ENCODE results near the gene DUSP12.
"Not testable (repeated sequence)": the region's sequence is repeated elsewhere in the genome, so short reads cannot be mapped to it uniquely, and the experiment has no call there.

DUSP12 gene

GRCh38 chr1:161721738-161722343 lies 27.7 kb upstream of the DUSP12 start:
- Histone ChIP-seq H4K20me1 (ENCODE audit: insufficient read depth, low read length) (no peaks in the 10 kb centered on the region), H3K4me1 (ENCODE audit: low read length) (peaks cover 64% of the 10 kb centered on the region), H3K9me3 (ENCODE audit: insufficient read depth, low read length) (no peaks in the 10 kb centered on the region), H3K9ac (ENCODE audit: low read length) (no peak overlapping the region), H3K79me2 (ENCODE audit: low read length) (no peaks in the 10 kb centered on the region; the same call in 1 of the 2 replicates), H3K27ac (ENCODE audit: low read length) (no peak overlapping the region), H3K4me3 (ENCODE audit: low read length) (no peak overlapping the region), H3K36me3 (replicated peaks; ENCODE audit: low read depth, low read length) (no peaks in the 10 kb centered on the region), H3K4me2 (ENCODE audit: low read length) (no peak overlapping the region), H3K27me3 (ENCODE audit: low read depth, low read length) (no peaks in the 10 kb centered on the region), H2AFZ (ENCODE audit: low read depth, low read length) (no peak overlapping the region)
- TF ChIP-seq EZH2phosphoT487 (IDR thresholded peaks at IDR 0.05; ENCODE audit: low read depth) (no peak), CTCF (IDR thresholded peaks at IDR 0.05; ENCODE audit: low read depth, low read length) (no peak)

- TF ChIP-seq EZH2phosphoT487 (IDR thresholded peaks at IDR 0.05; ENCODE audit: low read depth) (no peak), CTCF (IDR thresholded peaks at IDR 0.05; ENCODE audit: low read depth, low read length) (no peak)
- Histone ChIP-seq H3K4me2 (ENCODE audit: low read length) (no peak overlapping the region), H2AFZ (ENCODE audit: low read depth, low read length) (no peak overlapping the region), H3K27ac (ENCODE audit: low read length) (no peak overlapping the region), H3K9me3 (ENCODE audit: insufficient read depth, low read length) (no peaks in the 10 kb centered on the region), H3K79me2 (ENCODE audit: low read length) (no peaks in the 10 kb centered on the region; the same call in 1 of the 2 replicates), H3K9ac (ENCODE audit: low read length) (no peak overlapping the region), H3K4me3 (ENCODE audit: low read length) (no peak overlapping the region), H3K4me1 (ENCODE audit: low read length) (peaks cover 59% of the 10 kb centered on the region), H3K27me3 (ENCODE audit: low read depth, low read length) (no peaks in the 10 kb centered on the region), H4K20me1 (ENCODE audit: insufficient read depth, low read length) (no peaks in the 10 kb centered on the region), H3K36me3 (replicated peaks; ENCODE audit: low read depth, low read length) (no peaks in the 10 kb centered on the region)
These were observed 27.2 kb upstream of the DUSP12 start for GRCh38 chr1:161722406-161722805.

DNA sequence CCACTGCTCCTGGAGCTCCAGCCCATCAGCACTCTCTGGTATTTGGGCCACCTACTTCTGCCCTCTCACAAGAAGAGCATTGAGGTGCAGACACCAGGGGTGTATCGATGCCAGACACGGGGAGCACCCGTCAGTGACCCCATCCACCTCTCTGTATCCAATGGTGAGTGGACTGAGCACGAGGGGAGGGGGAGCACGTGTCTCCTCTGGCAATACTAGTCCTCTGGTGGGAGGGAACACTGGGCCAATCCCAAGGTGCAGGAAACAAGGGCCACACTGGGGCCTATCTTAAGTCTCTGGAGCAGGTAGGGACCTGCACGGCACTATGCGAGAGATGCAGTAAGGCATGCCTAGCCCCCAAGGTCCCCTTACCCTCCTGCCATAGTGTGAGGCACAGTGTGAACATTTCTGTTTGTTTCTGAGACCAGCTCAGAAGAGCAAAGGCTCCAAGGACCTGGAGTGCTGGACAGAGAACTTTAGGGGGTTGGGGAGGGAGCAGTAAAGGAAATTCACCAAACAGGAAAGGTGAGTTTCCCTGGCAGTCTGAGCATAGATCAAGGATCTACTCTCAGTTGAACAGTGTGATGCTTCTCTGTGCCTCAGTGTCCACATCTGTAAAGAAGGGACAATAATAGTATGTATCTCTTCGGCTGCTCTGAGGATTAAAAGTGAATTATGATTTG lies 26.0 kb upstream of the DUSP12 start:
- Histone ChIP-seq H2AFZ (ENCODE audit: low read depth, low read length) (no peak overlapping the region), H3K36me3 (replicated peaks; ENCODE audit: low read depth, low read length) (no peaks in the 10 kb centered on the region)
- TF ChIP-seq EZH2phosphoT487 (IDR thresholded peaks at IDR 0.05; ENCODE audit: low read depth) (no peak), CTCF (IDR thresholded peaks at IDR 0.05; ENCODE audit: low read depth, low read length) (no peak)

GRCh38 chr1:161725258-161725907 lies 24.2 kb upstream of the DUSP12 start:
- not testable (repeated sequence) for H3K27me3 ChIP-seq (ENCODE audit: low read depth, low read length); H3K9me3 ChIP-seq (ENCODE audit: insufficient read depth, low read length); H3K36me3 ChIP-seq (replicated peaks; ENCODE audit: low read depth, low read length); H4K20me1 ChIP-seq (ENCODE audit: insufficient read depth, low read length); H3K79me2 ChIP-seq (ENCODE audit: low read length)
- H3K4me2 ChIP-seq (ENCODE audit: low read length): peak overlapping the region; percentile 95
- H3K27ac ChIP-seq (ENCODE audit: low read length): peak overlapping the region; percentile 61
- peak overlapping the region; percentile 76 for H3K4me3 ChIP-seq (ENCODE audit: low read length)
- peaks cover 58% of the 10 kb centered on the region for H3K4me1 ChIP-seq (ENCODE audit: low read length)
- peak overlapping the region; percentile 42; the same call in 1 of the 2 replicates for H2AFZ ChIP-seq (ENCODE audit: low read depth, low read length)
- peak overlapping the region; percentile 80 for H3K9ac ChIP-seq (ENCODE audit: low read length)

More for the DNA sequence above, 26.0 kb upstream of the DUSP12 start:
- no peaks in the 10 kb centered on the region; the same call in 1 of the 2 replicates for H3K79me2 ChIP-seq (ENCODE audit: low read length)
- no peak overlapping the region for H3K27ac ChIP-seq (ENCODE audit: low read length)
- no peaks in the 10 kb centered on the region for H4K20me1 ChIP-seq (ENCODE audit: insufficient read depth, low read length)
- H3K4me2 ChIP-seq (ENCODE audit: low read length): no peak overlapping the region
- no peak overlapping the region for H3K4me3 ChIP-seq (ENCODE audit: low read length)
- no peaks in the 10 kb centered on the region for H3K27me3 ChIP-seq (ENCODE audit: low read depth, low read length)
- peaks cover 58% of the 10 kb centered on the region for H3K4me1 ChIP-seq (ENCODE audit: low read length)
- no peak overlapping the region for H3K9ac ChIP-seq (ENCODE audit: low read length)
- no peaks in the 10 kb centered on the region for H3K9me3 ChIP-seq (ENCODE audit: insufficient read depth, low read length)
